Naive thymus-derived CD8-positive, alpha-beta T cell (primary cell): ENCODE data around the gene TMEM163. TPM values are rescaled to one million over a fixed set of nuclear protein-coding genes. Genes with fewer than 3 reads are reported as not detected.
A peak's percentile ranks its signal among the peaks of the same experiment; 100 is the strongest.

Experiments used
- ATAC-seq, 2 donors: fragments of 150-1000 bp; cut with Tn5 transposase in 1 of 2; sonication (Bioruptor Pico), chemical (Tn5 transposase) in 1 of 2; 1 replicate in 1 of 2; 2 replicates in 1 of 2; pipeline ENCODE4 v1.10.0; 2021; ENCODE audit warnings: mild to moderate bottlenecking in 2 of 2, moderate library complexity in 2 of 2
- POLR2A ChIA-PET: fragments of 350-600 bp; sonication (Branson Sonifier 250); formaldehyde crosslinking; loops from one replicate; lab custom pipeline; 2021; ENCODE audit warnings: antibody characterized with exemption; lab: Charles Lee
- DNase-seq, 10 donors: peaks; one replicate each; pipeline versions ENCODE4 v3.0.0 to v3.0.0-alpha.2; 2020 to 2022
- H3K27ac Mint-ChIP-seq, 10 donors: one replicate each; pipeline ENCODE4 v1.8.0; 2020 to 2022; ENCODE audit warnings: mild to moderate bottlenecking in 10 of 10, mixed read lengths in 10 of 10, moderate library complexity in 4 of 10, inconsistent platforms in 1 of 10
- H3K27me3 Mint-ChIP-seq, 5 donors: one replicate each; pipeline ENCODE4 v1.8.0; 2021 to 2022; ENCODE audit warnings: mixed read lengths in 5 of 5
- H3K36me3 Mint-ChIP-seq, 3 donors: one replicate each; pipeline ENCODE4 v1.8.0; 2020 to 2022; ENCODE audit warnings: mixed read lengths in 3 of 3, mild to moderate bottlenecking in 2 of 3, inconsistent platforms in 1 of 3
- H3K4me1 Mint-ChIP-seq, 4 donors: one replicate each; pipeline ENCODE4 v1.8.0; 2021 to 2022; ENCODE audit warnings: mixed read lengths in 4 of 4
- H3K4me3 Mint-ChIP-seq, 10 donors: one replicate each; pipeline ENCODE4 v1.8.0; 2020 to 2022; ENCODE audit warnings: mild to moderate bottlenecking in 10 of 10, mixed read lengths in 10 of 10, moderate library complexity in 6 of 10, inconsistent platforms in 1 of 10
- H3K9me3 Mint-ChIP-seq, 9 donors: one replicate each; pipeline ENCODE4 v1.8.0; 2020 to 2022; ENCODE audit warnings: mixed read lengths in 9 of 9, mild to moderate bottlenecking in 3 of 9, inconsistent platforms in 1 of 9, moderate library complexity in 1 of 9
- polyA plus RNA-seq, 3 donors: library from polyadenylated mRNA; unstranded; fragments of 300-500 nt; fragmentation: Illumina TruSeq; gene quantifications; one replicate each; pipeline ENCODE4 v1.2.3, GENCODE V29; 2021
- total RNA-seq, 8 experiments: library from RNA in 2 of 8; stranded (reverse) in 2 of 8; gene quantifications; one replicate each; pipeline ENCODE4 v1.2.3 and lab custom pipeline; 2021 to 2026

Gene TMEM163
- total and polyA plus RNA-seq, 5 experiments from 2014 or later = 0.24 TPM; not detected in 4

DNA sequence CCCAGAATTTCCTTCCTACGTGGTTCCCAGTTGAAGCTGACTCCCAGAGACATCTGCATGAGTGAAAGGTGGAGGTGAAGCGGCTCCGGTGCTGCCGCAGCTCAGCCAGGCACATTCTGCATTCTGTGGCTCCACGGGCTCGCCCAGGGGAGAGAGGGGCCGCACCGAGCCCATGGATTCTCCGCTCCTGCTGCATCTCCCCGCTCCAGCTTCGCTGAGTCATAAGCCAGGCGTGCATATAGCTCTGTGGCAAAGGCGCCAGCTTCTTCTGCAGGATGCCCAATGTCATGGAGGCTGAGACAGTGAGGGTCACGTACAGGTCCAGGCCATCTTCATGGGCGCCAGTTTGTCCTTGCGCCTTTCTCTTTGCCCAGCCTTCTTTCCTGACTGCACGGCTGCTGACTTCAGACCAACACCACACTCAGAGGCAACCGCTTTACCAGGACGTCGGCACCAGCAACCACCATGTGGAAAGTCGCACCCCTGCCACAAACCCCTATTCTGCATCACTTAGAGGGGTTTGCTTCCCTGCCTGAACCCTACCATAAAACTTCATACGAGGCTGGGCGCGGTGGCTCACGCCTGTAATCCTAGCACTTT is 249.2 kb downstream of the TMEM163 start:
- no peak overlapping the region for H3K27ac Mint-ChIP-seq
- H3K4me1 Mint-ChIP-seq = peaks cover 0 to 26% (median 0%) of the 10 kb centered on the region in 4 donors
- no peaks in the 10 kb centered on the region for H3K27me3 Mint-ChIP-seq
- H3K36me3 Mint-ChIP-seq = peaks cover 0 to 28% (median 0%) of the 10 kb centered on the region in 3 donors
- no peak overlapping the region for H3K4me3 Mint-ChIP-seq
- peaks cover 4 to 29% (median 16%) of the 10 kb centered on the region in 9 donors for H3K9me3 Mint-ChIP-seq
- no peak for DNase-seq
- POLR2A ChIA-PET = interaction anchor here (0.7 kb wide), 1 partner anchor 760 kb away, joined by 5 read pairs; no protein-coding TSS in a partner anchor
- no peak for ATAC-seq

DNA sequence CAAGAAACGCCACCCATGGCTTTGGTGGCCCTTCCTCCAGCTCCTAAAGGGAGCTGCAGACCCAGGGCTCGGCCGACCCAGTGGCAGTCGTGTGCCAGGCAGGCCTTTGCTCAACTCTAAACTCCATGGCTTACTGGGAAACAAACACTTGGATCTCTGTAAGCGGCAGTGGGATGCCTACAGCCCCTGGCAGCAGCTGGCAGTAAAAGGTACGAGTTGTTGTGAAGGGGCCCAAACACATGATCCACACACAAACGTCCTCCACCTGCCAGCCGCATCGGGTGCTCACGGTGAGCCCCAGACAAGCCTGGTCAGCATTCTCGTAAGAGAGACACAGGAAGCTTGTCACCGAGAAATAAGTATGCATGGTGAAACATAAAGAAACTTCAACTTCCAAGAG is 250.0 kb downstream of the TMEM163 start:
- Mint-ChIP-seq H3K27ac (peak overlapping the region in 1 of 10 donors; percentile 89), H3K36me3 (peaks cover 0 to 20% (median 0%) of the 10 kb centered on the region in 3 donors), H3K27me3 (no peaks in the 10 kb centered on the region), H3K4me1 (peaks cover 0 to 26% (median 0%) of the 10 kb centered on the region in 4 donors), H3K9me3 (peaks cover 4 to 23% (median 14%) of the 10 kb centered on the region in 9 donors), H3K4me3 (no peak overlapping the region)
- no peak for ATAC-seq
- DNase-seq = no peak
- POLR2A ChIA-PET = no interaction called here

DNA sequence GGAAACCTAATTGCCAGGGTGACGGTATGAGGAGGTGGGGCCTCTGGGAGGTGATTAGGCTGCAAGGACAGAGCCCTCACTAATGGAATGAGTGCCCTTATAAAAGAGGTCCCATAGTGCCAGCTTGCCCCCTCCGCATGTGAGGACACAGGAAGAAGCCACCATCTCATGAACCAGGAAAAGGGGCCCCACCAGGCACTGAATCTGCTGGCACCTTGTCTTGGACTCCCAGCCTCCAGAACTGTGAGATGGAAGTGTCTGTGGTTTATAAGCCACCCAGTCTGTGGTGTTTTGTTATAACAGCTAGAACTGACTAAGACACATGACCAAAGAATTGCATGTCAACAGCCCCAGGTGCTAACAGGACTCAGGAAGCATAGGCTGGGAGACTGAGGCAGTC is 250.6 kb downstream of the TMEM163 start:
- peaks cover 4 to 17% (median 11%) of the 10 kb centered on the region in 9 donors for H3K9me3 Mint-ChIP-seq
- DNase-seq = peak in 1 of 10 donors; percentile 16
- peaks cover 0 to 26% (median 0%) of the 10 kb centered on the region in 4 donors for H3K4me1 Mint-ChIP-seq
- POLR2A ChIA-PET = no interaction called here
- no peak for ATAC-seq
- no peak overlapping the region for H3K4me3 Mint-ChIP-seq
- no peaks in the 10 kb centered on the region for H3K27me3 Mint-ChIP-seq
- peaks cover 0 to 14% (median 0%) of the 10 kb centered on the region in 3 donors for H3K36me3 Mint-ChIP-seq
- H3K27ac Mint-ChIP-seq = peak overlapping the region in 1 of 10 donors; percentile 89

DNA sequence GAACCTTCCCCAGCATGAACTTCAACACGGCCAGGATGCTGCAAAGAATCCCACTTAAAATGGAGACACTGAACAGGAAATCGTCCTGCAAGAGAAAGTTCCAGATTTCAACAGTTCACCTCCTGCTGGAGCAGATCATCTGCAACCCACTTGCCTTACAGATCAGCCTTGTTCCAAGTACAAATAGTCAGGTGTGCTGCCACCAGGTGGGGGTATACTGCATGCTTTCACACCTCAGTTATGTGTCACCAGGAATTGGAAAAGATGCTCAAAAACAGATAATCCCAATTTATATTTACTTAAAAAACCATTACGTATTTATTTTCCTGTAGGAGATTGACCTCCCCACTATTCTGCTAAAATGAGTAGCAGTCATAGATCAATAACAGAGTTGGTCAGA is 252.7 kb downstream of the TMEM163 start:
- peaks cover 0 to 26% (median 0%) of the 10 kb centered on the region in 4 donors for H3K4me1 Mint-ChIP-seq
- peak overlapping the region in 1 of 10 donors; percentile 15 for H3K27ac Mint-ChIP-seq
- no peaks in the 10 kb centered on the region for H3K27me3 Mint-ChIP-seq
- POLR2A ChIA-PET = no interaction called here
- DNase-seq = peak in 3 of 10 donors; percentile 11 to 25 (median 15)
- no peaks in the 10 kb centered on the region for H3K36me3 Mint-ChIP-seq
- H3K9me3 Mint-ChIP-seq = peaks cover 0 to under 1% (median 0%) of the 10 kb centered on the region in 9 donors
- H3K4me3 Mint-ChIP-seq = no peak overlapping the region
- ATAC-seq = no peak

DNA sequence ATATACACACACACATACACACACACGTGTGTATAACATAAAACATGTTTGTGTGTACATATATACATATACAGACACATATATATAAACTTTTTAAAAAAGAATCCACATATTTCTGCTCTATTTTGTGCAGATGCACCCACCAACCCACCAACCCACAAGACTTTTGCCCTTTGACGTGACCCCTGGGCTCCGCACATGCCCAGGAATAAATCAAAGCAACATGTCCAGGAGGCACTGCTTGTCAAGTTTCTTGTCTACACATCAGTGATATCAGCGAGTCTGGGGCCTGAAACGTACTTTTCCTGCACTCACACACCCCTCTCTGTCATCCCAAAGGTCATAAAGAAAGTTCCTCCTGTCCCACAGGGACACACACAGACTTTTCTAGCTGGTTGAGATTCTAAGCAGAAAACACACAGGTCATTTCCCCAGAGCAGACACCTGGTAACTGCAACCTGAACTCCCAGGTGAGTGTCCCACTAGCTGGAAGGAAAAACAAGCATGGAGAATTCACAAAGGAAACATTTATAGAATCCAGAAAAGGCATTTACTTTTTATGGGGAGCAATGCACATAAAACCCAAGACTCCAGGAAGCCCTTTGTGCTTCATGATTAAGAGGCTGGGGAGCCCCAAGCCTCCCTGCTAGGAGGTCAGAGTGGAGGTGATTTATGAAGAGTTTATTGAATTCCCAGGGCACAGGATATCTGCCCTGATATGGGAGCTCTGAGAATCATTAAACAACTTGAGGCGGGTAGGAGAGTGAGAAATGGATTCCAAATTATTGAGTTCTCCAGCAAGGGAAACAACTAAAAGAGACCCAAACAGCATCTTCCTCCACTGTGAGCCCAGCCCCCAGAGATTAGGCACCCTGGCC is 253.3 kb downstream of the TMEM163 start:
- Mint-ChIP-seq H3K4me3 (no peak overlapping the region), H3K27me3 (no peaks in the 10 kb centered on the region), H3K9me3 (no peaks in the 10 kb centered on the region), H3K36me3 (no peaks in the 10 kb centered on the region), H3K4me1 (peaks cover 0 to 28% (median 0%) of the 10 kb centered on the region in 4 donors), H3K27ac (peak overlapping the region in 1 of 10 donors; percentile 15)
- ATAC-seq (no peak), DNase-seq (no peak)
- POLR2A ChIA-PET = no interaction called here

DNA sequence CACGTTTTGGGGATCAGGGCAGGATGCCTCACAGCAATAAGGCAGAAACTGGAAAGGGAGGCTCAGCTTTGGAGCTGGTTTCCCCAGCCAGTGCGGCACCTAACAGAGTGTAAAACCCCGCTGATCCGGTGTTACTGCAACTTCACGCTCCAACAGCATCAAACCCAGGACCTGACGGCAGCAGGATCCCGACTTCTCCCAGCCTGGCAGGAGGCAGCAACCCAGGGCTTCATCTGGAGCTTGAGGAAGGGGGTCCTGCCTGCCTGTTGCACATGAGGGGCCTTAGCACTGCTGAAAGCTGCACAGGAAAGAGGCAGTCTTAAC is 255.1 kb downstream of the TMEM163 start:
- Mint-ChIP-seq H3K27me3 (no peaks in the 10 kb centered on the region), H3K27ac (no peak overlapping the region), H3K9me3 (no peaks in the 10 kb centered on the region), H3K4me1 (peaks cover 0 to 19% (median under 1%) of the 10 kb centered on the region in 4 donors), H3K36me3 (no peaks in the 10 kb centered on the region), H3K4me3 (no peak overlapping the region)
- ATAC-seq = no peak
- DNase-seq = no peak
- POLR2A ChIA-PET = no interaction called here

GRCh38 chr2:134462791-134463698 is 255.8 kb downstream of the TMEM163 start:
- no peaks in the 10 kb centered on the region for H3K36me3 Mint-ChIP-seq
- no peak for DNase-seq
- H3K27me3 Mint-ChIP-seq = no peaks in the 10 kb centered on the region
- H3K27ac Mint-ChIP-seq = no peak overlapping the region
- H3K9me3 Mint-ChIP-seq = no peaks in the 10 kb centered on the region
- POLR2A ChIA-PET = no interaction called here
- no peak for ATAC-seq
- no peak overlapping the region for H3K4me3 Mint-ChIP-seq
- peaks cover 0 to 13% (median under 1%) of the 10 kb centered on the region in 4 donors for H3K4me1 Mint-ChIP-seq

DNA sequence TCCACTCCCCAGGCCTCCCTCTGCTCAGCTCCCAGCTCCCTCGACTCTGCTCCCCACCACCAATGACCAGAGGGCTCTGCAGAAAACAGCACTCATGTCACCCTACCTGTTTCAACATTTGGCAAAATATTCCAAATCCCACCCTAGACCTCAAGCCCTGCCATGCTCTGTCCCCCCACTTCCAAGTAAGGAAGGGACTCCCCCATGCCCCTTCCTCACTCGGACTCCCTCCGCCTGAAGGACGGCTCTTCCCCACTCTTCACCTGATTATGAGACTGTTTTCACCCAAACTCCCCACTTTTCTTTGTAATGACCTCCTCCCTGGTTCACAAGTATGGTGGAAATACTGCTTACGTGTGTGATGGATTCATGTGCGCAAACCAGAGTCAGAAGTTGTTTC is 256.5 kb downstream of the TMEM163 start:
- no peaks in the 10 kb centered on the region for H3K36me3 Mint-ChIP-seq
- H3K27me3 Mint-ChIP-seq = no peaks in the 10 kb centered on the region
- POLR2A ChIA-PET = no interaction called here
- H3K4me3 Mint-ChIP-seq = no peak overlapping the region
- ATAC-seq (no peak), DNase-seq (no peak)
- peaks cover 0 to 11% (median under 1%) of the 10 kb centered on the region in 4 donors for H3K4me1 Mint-ChIP-seq
- H3K27ac Mint-ChIP-seq = peak overlapping the region in 1 of 10 donors; percentile 2
- H3K9me3 Mint-ChIP-seq = no peaks in the 10 kb centered on the region

DNA sequence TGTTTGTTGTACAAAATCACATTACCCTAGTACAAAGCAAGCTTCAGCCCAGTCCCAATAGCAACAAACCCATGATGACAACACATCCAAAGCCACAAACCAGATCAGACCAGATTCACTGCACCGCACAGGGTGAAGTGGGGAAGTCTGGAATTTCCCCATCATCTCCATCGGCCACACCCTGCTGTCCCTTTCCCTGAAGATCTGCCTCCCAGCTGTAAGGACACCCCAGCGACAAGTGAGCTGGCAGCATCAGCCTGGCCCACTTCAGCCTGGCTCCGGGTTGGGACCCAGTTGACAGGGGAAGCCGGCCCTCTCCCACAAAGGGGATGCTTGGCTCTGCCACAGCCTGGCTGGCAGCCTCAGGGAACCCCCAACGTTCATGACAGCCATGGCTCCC is 257.3 kb downstream of the TMEM163 start:
- POLR2A ChIA-PET = no interaction called here
- Mint-ChIP-seq H3K9me3 (no peaks in the 10 kb centered on the region), H3K36me3 (no peaks in the 10 kb centered on the region), H3K4me3 (no peak overlapping the region), H3K27ac (peak overlapping the region in 1 of 10 donors; percentile 76), H3K27me3 (no peaks in the 10 kb centered on the region), H3K4me1 (peaks cover 0 to 9% (median under 1%) of the 10 kb centered on the region in 4 donors)
- DNase-seq (no peak), ATAC-seq (no peak)

GRCh38 chr2:134460583-134460998 is 258.2 kb downstream of the TMEM163 start:
- H3K4me1 Mint-ChIP-seq = peaks cover 0 to 2% (median under 1%) of the 10 kb centered on the region in 4 donors
- POLR2A ChIA-PET = no interaction called here
- ATAC-seq (peak in 1 of 2 donors; percentile 54), DNase-seq (peak in 5 of 10 donors; percentile 13 to 38 (median 21))
- peak overlapping the region in 1 of 10 donors; percentile 76 for H3K27ac Mint-ChIP-seq
- no peak overlapping the region for H3K4me3 Mint-ChIP-seq
- H3K36me3 Mint-ChIP-seq = no peaks in the 10 kb centered on the region
- H3K9me3 Mint-ChIP-seq = no peaks in the 10 kb centered on the region
- no peaks in the 10 kb centered on the region for H3K27me3 Mint-ChIP-seq

DNA sequence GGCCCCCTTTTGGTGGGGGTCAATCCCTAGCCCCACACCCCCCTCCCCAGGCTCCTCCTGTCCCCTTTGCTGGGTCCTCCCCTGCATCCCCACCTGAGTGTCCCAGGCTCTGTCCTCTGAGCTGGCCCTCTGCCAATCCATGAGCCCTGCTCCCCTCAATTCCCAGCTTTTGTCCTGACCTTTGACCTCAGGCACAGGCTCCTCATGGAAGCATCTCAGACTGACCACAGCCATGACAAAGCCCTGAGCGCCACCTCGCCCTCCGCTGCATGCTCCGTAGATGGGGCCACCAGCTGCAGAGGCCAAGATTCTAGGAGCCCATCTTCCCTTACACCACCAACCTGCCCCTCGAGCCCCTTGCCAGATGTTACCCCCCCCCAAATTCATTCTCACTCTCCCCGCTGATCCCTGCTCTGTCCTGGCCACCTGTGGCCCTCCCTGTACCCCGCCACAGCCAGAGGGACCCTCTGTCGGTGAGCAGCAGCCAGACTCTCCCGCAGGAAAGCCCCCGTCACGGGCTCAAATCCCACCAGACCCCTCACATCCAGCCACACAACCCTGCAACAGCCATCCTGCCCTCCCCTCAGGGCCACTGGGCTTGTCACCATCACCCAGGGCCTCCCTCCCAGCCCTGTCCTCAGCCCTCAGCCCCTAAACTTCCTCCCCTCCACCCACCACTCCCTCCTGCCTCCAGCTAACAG is 258.9 kb downstream of the TMEM163 start:
- DNase-seq = no peak
- Mint-ChIP-seq H3K9me3 (no peaks in the 10 kb centered on the region), H3K27ac (no peak overlapping the region), H3K4me1 (peaks cover 0 to 2% (median under 1%) of the 10 kb centered on the region in 4 donors), H3K27me3 (no peaks in the 10 kb centered on the region), H3K36me3 (peaks cover 0 to 2% (median 0%) of the 10 kb centered on the region in 3 donors), H3K4me3 (no peak overlapping the region)
- ATAC-seq = no peak
- POLR2A ChIA-PET = no interaction called here

GRCh38 chr2:134458950-134459349 is 259.9 kb downstream of the TMEM163 start:
- Mint-ChIP-seq H3K4me1 (peaks cover 0 to 2% (median under 1%) of the 10 kb centered on the region in 4 donors), H3K4me3 (no peak overlapping the region), H3K9me3 (no peaks in the 10 kb centered on the region), H3K36me3 (peaks cover 0 to 2% (median 0%) of the 10 kb centered on the region in 3 donors), H3K27me3 (no peaks in the 10 kb centered on the region), H3K27ac (no peak overlapping the region)
- no peak for DNase-seq
- POLR2A ChIA-PET = no interaction called here
- ATAC-seq = no peak
